Suprapubic skin (tissue), 4 donors: ENCODE results near the gene SHBG. TPM values are rescaled to one million over a fixed set of nuclear protein-coding genes. Genes with fewer than 3 reads are reported as not detected.

ENCODE experiments used
- DNase-seq, 2 donors: peaks; one replicate each; pipeline ENCODE4 v3.0.0-alpha.2; 2019; ENCODE audit warnings: low spot score in 2 of 2
- H3K27ac ChIP-seq: fragments of 200-600 bp; sonication (generic); one replicate; pipeline ENCODE4 v1.5.1; 2019
- H3K27me3 ChIP-seq: fragments of 200-600 bp; sonication (generic); one replicate; pipeline ENCODE4 v1.5.1; 2019
- H3K36me3 ChIP-seq: fragments of 200-600 bp; sonication (generic); one replicate; pipeline ENCODE4 v1.5.1; 2019
- H3K4me1 ChIP-seq: fragments of 200-600 bp; sonication (generic); one replicate; pipeline ENCODE4 v1.5.1; 2019
- H3K4me3 ChIP-seq: fragments of 200-600 bp; sonication (generic); one replicate; pipeline ENCODE4 v1.5.1; 2019; ENCODE audit warnings: mild to moderate bottlenecking
- H3K9me3 ChIP-seq: fragments of 200-600 bp; sonication (generic); one replicate; pipeline ENCODE4 v1.5.1; 2019
- EP300 ChIP-seq: sonication (generic); formaldehyde crosslinking; IDR thresholded peaks from one replicate; pipeline ENCODE4 v1.6.1; 2017; ENCODE audit warnings: antibody characterized with exemption
- POLR2A ChIP-seq, 2 donors: fragments of 450-650 bp; IDR thresholded peaks; one replicate each; pipeline ENCODE4 v1.6.1; 2017; ENCODE audit warnings: antibody characterized with exemption in 2 of 2, mild to moderate bottlenecking in 2 of 2, moderate library complexity in 2 of 2
- POLR2AphosphoS5 ChIP-seq, 3 donors: sonication (generic); formaldehyde crosslinking; IDR thresholded peaks; one replicate each; pipeline ENCODE4 v1.6.1; 2017; ENCODE audit warnings: antibody characterized with exemption in 3 of 3
- WGBS: methylation state at CpG from one replicate; pipeline ENCODE4 v1.1.5; 2018; 5-methylcytosine and 5-hydroxymethylcytosine counted together
- total RNA-seq, 4 donors: library from RNA; depleted of rRNA; stranded (reverse); fragments of >200 nt; gene quantifications; one replicate each; pipeline ENCODE4 v1.1.0, GENCODE V29; 2016
- TF ChIP-seq, protein P1 (sequence below), 2 donors: fragments of 200-600 bp in 1 of 2; fragments of 450-650 bp in 1 of 2; sonication (generic) in 1 of 2; IDR thresholded peaks; one replicate each; pipeline ENCODE4 v1.5.1; 2016 to 2019; ENCODE audit warnings: antibody characterized with exemption in 2 of 2, mild to moderate bottlenecking in 1 of 2, moderate library complexity in 1 of 2

Gene SHBG
- total RNA-seq, 4 donors from 2014 or later, result not detected

GRCh38 chr17:7626956-7627249 is 3.0 kb upstream of the SHBG start:
- Histone ChIP-seq H3K4me3 (peak overlapping the region; percentile 78), H3K36me3 (no peaks in the 10 kb centered on the region), H3K27ac (peak overlapping the region; percentile 83), H3K9me3 (no peaks in the 10 kb centered on the region), H3K27me3 (no peaks in the 10 kb centered on the region), H3K4me1 (peaks cover 14% of the 10 kb centered on the region)
- 21% methylated on average over 6 of the region's 6 CpGs for WGBS
- TF ChIP-seq, protein P1, sequence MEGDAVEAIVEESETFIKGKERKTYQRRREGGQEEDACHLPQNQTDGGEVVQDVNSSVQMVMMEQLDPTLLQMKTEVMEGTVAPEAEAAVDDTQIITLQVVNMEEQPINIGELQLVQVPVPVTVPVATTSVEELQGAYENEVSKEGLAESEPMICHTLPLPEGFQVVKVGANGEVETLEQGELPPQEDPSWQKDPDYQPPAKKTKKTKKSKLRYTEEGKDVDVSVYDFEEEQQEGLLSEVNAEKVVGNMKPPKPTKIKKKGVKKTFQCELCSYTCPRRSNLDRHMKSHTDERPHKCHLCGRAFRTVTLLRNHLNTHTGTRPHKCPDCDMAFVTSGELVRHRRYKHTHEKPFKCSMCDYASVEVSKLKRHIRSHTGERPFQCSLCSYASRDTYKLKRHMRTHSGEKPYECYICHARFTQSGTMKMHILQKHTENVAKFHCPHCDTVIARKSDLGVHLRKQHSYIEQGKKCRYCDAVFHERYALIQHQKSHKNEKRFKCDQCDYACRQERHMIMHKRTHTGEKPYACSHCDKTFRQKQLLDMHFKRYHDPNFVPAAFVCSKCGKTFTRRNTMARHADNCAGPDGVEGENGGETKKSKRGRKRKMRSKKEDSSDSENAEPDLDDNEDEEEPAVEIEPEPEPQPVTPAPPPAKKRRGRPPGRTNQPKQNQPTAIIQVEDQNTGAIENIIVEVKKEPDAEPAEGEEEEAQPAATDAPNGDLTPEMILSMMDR (IDR thresholded peaks at IDR 0.05), result no peak
- TF ChIP-seq POLR2A (IDR thresholded peaks at IDR 0.05), result peak in 1 of 2 donors; percentile 12
- DNase-seq, result no peak

GRCh38 chr17:7627250-7628121 is 2.4 kb upstream of the SHBG start, which contains the start of gene SAT2:
Gene SAT2 (minus strand): TSS chr17:7627821. CDS start chr17:7627635, 186 bp downstream.
- no peaks in the 10 kb centered on the region for H3K9me3 ChIP-seq
- peaks cover 14% of the 10 kb centered on the region for H3K4me1 ChIP-seq
- H3K27me3 ChIP-seq, result no peaks in the 10 kb centered on the region
- TF ChIP-seq POLR2A (IDR thresholded peaks at IDR 0.05) (peak in 1 of 2 donors; percentile 73), EP300 (no peak)
- WGBS, result under 1% methylated on average over 32 of the region's 54 CpGs
- H3K36me3 ChIP-seq, result no peaks in the 10 kb centered on the region
- DNase-seq, result peak; percentile 97 to 98
- peak within 1 kb of the TSS; percentile 78 for H3K4me3 ChIP-seq
- peak within 1 kb of the TSS; percentile 83 for H3K27ac ChIP-seq

DNA sequence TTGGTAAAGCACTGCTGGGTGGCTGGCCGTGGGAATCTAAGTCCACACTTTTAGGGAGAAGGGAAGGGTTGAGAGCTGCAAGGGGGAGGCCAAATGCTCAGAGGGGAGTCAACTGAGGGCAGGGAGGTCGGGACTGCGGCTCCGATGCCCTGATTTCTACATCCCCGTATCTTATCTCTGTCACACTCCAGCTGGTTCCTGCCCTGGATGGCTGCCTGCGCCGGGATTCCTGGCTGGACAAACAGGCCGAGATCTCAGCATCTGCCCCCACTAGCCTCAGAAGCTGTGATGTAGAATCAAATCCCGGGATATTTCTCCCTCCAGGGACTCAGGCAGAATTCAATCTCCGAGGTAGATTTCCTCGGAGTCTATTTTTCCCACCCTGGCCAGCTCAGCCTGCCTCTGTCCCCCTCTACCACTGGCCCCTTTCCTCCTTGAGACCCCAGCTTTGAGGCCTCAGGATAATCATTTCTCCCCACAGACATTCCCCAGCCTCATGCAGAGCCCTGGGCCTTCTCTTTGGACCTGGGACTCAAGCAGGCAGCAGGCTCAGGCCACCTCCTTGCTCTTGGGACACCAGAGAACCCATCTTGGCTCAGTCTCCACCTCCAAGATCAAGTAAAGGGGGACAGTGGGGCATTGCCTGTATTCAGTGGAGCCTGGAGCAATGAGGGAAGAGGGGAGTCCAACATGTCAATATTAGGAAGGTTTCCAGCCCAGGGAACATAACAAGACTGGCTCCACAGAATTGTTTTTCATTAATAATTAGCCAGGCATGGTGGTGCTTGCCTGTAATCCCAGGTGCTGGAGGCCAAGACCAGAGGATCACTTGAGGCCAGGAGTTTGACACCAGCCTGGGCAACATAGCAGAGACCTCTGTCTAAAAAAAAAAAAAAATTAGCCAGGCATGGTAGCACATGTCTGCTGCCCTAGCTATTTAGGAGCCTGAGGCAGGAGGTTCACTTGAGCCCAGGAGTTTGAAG is 1.8 kb downstream of the SHBG start:
- Histone ChIP-seq H3K27me3 (no peaks in the 10 kb centered on the region), H3K27ac (no peak overlapping the region), H3K9me3 (no peaks in the 10 kb centered on the region), H3K36me3 (no peaks in the 10 kb centered on the region), H3K4me1 (peaks cover 9% of the 10 kb centered on the region), H3K4me3 (no peak overlapping the region)
- WGBS, result 82% methylated on average over 11 of the region's 11 CpGs
- TF ChIP-seq EP300 (no peak), POLR2A (IDR thresholded peaks at IDR 0.05) (no peak), POLR2AphosphoS5 (IDR thresholded peaks at IDR 0.05) (no peak)
- TF ChIP-seq, protein P1 (IDR thresholded peaks at IDR 0.05), result no peak
- no peak for DNase-seq

DNA sequence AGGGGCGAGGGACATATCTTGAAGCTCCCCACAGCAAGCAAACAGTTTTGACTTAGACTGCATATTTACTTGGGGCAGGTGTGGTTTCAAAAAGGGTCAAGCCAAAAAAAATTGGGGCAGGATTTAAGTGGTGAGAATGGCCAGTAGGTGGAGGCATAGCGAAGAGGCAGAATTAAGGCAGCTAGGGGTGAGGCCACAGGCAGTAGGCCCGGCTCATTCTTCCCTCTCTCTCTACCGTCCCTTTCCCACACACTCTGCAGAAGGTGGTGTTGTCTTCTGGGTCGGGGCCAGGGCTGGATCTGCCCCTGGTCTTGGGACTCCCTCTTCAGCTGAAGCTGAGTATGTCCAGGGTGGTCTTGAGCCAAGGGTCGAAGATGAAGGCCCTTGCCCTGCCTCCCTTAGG is 2.6 kb downstream of the SHBG start:
- no peak overlapping the region for H3K27ac ChIP-seq
- H3K27me3 ChIP-seq, result no peaks in the 10 kb centered on the region
- peaks cover 6% of the 10 kb centered on the region for H3K4me1 ChIP-seq
- TF ChIP-seq POLR2AphosphoS5 (IDR thresholded peaks at IDR 0.05) (no peak), POLR2A (IDR thresholded peaks at IDR 0.05) (no peak)
- TF ChIP-seq, protein P1 (IDR thresholded peaks at IDR 0.05), result peak in 1 of 2 donors; percentile 43
- no peaks in the 10 kb centered on the region for H3K9me3 ChIP-seq
- no peak for DNase-seq
- WGBS, result 44% methylated on average over 6 of the region's 6 CpGs
- no peak overlapping the region for H3K4me3 ChIP-seq
- H3K36me3 ChIP-seq, result no peaks in the 10 kb centered on the region

DNA sequence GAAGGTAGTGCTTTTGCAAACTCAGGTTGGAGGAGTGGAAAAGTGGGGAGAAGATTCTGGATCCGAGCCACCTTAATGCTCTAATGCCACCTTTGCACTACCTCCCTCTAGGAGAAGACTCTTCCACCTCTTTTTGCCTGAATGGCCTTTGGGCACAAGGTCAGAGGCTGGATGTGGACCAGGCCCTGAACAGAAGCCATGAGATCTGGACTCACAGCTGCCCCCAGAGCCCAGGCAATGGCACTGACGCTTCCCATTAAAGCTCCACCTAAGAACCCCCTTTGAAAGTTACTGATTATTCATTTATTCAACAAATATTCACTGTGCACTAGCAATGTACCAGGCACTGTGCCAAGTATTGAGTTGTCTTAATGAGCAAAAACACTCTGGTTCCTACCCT is 3.2 kb downstream of the SHBG start:
- H3K36me3 ChIP-seq, result no peaks in the 10 kb centered on the region
- no peak for DNase-seq
- H3K9me3 ChIP-seq, result no peaks in the 10 kb centered on the region
- no peak overlapping the region for H3K4me3 ChIP-seq
- TF ChIP-seq POLR2A (IDR thresholded peaks at IDR 0.05) (no peak), POLR2AphosphoS5 (IDR thresholded peaks at IDR 0.05) (no peak), EP300 (no peak)
- TF ChIP-seq, protein P1 (IDR thresholded peaks at IDR 0.05), result no peak
- 81% methylated on average over 2 of the region's 2 CpGs for WGBS
- peaks cover 2% of the 10 kb centered on the region for H3K4me1 ChIP-seq
- H3K27ac ChIP-seq, result no peak overlapping the region
- no peaks in the 10 kb centered on the region for H3K27me3 ChIP-seq
